ENCODE data around the gene METRNL.
"Not testable (repeated sequence)": the region's sequence is repeated elsewhere in the genome, so short reads cannot be mapped to it uniquely, and the experiment has no call there.

Gene METRNL

GRCh38 chr17:83116783-83117555 is 37.6 kb downstream of the METRNL start:
- no peak for DNase-seq (ENCODE audit: insufficient read length)
- no peak for TF ChIP-seq POLR2A (IDR thresholded peaks at IDR 0.05; ENCODE audit: low read depth, low read length)
- FAIRE-seq: no peak

DNA sequence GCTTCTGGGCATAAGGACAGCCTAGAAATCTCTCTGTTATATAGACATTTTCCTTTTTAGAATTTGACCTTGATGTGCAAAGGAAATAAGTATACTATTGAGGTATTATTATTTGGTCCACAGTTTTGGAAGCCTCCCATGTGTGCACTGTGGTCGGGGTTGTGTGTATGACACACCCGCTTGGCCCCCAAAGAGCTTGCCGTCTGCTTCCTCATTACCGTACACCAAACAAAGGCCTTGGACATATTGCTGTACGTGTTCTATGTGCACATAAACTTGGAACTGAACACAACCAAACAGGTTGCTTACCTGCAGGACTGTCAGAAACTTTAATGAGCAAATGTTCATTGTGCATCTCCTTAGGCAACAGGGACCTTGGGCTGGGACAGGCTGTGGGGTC is 38.2 kb downstream of the METRNL start:
- DNase-seq (ENCODE audit: insufficient read length) (no peak), FAIRE-seq (no peak)
- TF ChIP-seq POLR2A (IDR thresholded peaks at IDR 0.05; ENCODE audit: low read depth, low read length) (no peak), TAF1 (IDR thresholded peaks at IDR 0.05; ENCODE audit: borderline replicate concordance, low read depth, low read length) (no peak), POLR2AphosphoS5 (IDR thresholded peaks at IDR 0.05; ENCODE audit: low read depth, low read length) (no peak)

DNA sequence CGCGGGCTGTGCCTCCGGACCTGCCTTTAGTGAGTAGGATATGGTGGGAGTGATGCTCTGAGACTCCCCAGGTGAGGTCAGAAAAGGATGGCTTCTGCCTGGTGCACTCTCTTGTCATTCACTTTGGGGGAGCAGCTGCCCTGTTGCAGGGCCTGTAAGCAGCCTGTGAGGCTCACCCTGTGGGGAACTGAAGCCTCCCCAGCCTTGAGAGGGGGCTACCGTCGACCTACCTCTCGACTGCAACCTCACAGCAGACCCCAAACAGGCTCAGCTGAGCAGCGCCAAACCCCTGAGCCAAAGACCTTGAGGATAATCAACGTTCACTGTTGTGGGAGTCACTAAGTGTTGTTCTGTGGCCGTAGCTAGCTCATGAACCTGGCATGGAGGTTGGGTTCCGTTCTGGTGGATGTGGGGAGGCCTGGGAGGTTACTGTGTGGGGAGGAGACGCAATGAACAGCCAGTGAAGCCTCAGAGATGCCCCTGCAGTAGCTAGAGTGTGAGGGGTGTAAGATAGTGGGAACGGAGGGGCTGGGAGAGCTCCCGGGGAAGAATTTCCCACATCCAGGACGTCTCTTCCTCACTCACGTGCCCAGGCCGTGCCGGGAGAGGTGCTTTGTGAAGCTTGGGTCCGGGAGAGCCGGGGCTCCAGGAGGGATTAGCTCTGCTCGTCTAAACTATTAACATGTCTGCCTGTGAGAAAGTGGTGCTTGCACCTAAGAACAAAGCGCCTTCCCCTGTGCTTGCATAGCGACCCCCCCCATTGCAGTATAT is 38.8 kb downstream of the METRNL start:
- no peak for FAIRE-seq
- DNase-seq (ENCODE audit: insufficient read length): no peak
- no peak for TF ChIP-seq POLR2AphosphoS5 (IDR thresholded peaks at IDR 0.05; ENCODE audit: low read depth, low read length)
- no peak for TF ChIP-seq POLR2A (IDR thresholded peaks at IDR 0.05; ENCODE audit: low read depth, low read length)
- no peak for TF ChIP-seq TAF1 (IDR thresholded peaks at IDR 0.05; ENCODE audit: borderline replicate concordance, low read depth, low read length)

GRCh38 chr17:83119987-83120864 is 40.8 kb downstream of the METRNL start:
- FAIRE-seq (no peak), DNase-seq (ENCODE audit: insufficient read length) (peak; percentile 81)
- no peak for TF ChIP-seq TAF1 (IDR thresholded peaks at IDR 0.05; ENCODE audit: borderline replicate concordance, low read depth, low read length)
- TF ChIP-seq POLR2A (IDR thresholded peaks at IDR 0.05; ENCODE audit: low read depth, low read length): no peak
- TF ChIP-seq POLR2AphosphoS5 (IDR thresholded peaks at IDR 0.05; ENCODE audit: low read depth, low read length): no peak

- not testable (repeated sequence) for FAIRE-seq
Measured at GRCh38 chr17:83121473-83121872, 42.1 kb downstream of the METRNL start.

GRCh38 chr17:83121921-83122820 is 42.8 kb downstream of the METRNL start:
- TF ChIP-seq TAF1 (IDR thresholded peaks at IDR 0.05; ENCODE audit: borderline replicate concordance, low read depth, low read length) (no peak), POLR2AphosphoS5 (IDR thresholded peaks at IDR 0.05; ENCODE audit: low read depth, low read length) (no peak), POLR2A (IDR thresholded peaks at IDR 0.05; ENCODE audit: low read depth, low read length) (no peak)
- no peak for FAIRE-seq
- DNase-seq (ENCODE audit: insufficient read length): no peak

More at GRCh38 chr17:83121473-83121872, 42.1 kb downstream of the METRNL start:
- not testable (repeated sequence) for DNase-seq (ENCODE audit: insufficient read length)

- no peak for TF ChIP-seq POLR2A (IDR thresholded peaks at IDR 0.05; ENCODE audit: low read depth, low read length)
- no peak for TF ChIP-seq POLR2AphosphoS5 (IDR thresholded peaks at IDR 0.05; ENCODE audit: low read depth, low read length)
- TF ChIP-seq TAF1 (IDR thresholded peaks at IDR 0.05; ENCODE audit: borderline replicate concordance, low read depth, low read length): no peak
- no peak for FAIRE-seq
- DNase-seq (ENCODE audit: insufficient read length): no peak
Measured at GRCh38 chr17:83122834-83123233, 43.4 kb downstream of the METRNL start.

- TF ChIP-seq POLR2A (IDR thresholded peaks at IDR 0.05; ENCODE audit: low read depth, low read length): no peak
- TF ChIP-seq TAF1 (IDR thresholded peaks at IDR 0.05; ENCODE audit: borderline replicate concordance, low read depth, low read length): no peak
- no peak for TF ChIP-seq POLR2AphosphoS5 (IDR thresholded peaks at IDR 0.05; ENCODE audit: low read depth, low read length)
- DNase-seq (ENCODE audit: insufficient read length): no peak
- no peak for FAIRE-seq
Measured at GRCh38 chr17:83123896-83124801, 44.7 kb downstream of the METRNL start.

DNA sequence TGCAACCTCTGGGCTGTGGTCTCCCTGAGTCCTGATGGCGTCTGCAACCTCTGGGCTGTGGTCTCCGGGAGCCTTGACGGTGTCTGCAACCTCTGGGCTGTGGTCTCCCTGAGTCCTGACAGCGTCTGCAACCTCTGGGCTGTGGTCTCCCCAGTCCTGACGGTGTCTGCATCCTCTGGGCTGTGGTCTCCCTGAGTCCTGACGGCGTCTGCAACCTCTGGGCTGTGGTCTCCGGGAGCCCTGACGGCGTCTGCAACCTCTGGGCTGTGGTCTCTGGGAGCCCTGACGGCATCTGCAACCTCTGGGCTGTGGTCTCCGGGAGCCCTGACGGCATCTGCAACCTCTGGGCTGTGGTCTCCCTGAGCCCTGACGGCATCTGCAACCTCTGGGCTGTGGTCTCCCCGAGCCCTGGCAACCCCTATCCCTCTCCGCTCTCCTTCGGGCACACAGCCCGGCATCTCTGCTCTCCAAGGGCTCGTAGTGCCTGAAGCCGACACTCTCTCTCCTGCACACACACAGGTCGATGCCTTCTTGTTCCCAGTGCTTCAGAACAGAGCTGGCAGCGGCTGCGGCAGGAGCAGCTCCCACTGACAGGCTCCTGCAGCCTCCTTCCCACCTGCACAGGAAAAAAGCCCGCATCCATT is 45.6 kb downstream of the METRNL start:
- no peak for DNase-seq (ENCODE audit: insufficient read length)
- FAIRE-seq: no peak

More for the DNA sequence above, 45.6 kb downstream of the METRNL start:
- TF ChIP-seq TAF1 (IDR thresholded peaks at IDR 0.05; ENCODE audit: borderline replicate concordance, low read depth, low read length) (no peak), POLR2AphosphoS5 (IDR thresholded peaks at IDR 0.05; ENCODE audit: low read depth, low read length) (no peak), POLR2A (IDR thresholded peaks at IDR 0.05; ENCODE audit: low read depth, low read length) (no peak)
